ENCODE results near the gene CTSD.

GRCh38 chr11:1718326-1718725 is 45.4 kb downstream of the CTSD start:
- TF ChIP-seq CTCF (conservative IDR thresholded peaks at IDR 0.05; ENCODE audit: low read length) (no peak), EZH2phosphoT487 (IDR thresholded peaks at IDR 0.05; ENCODE audit: borderline replicate concordance) (no peak)

Data from Loucy (cell line).